Muscle of arm (tissue), 12 donors: ENCODE results near the gene LYRM4. TPM values are rescaled to one million over a fixed set of nuclear protein-coding genes. Genes with fewer than 3 reads are reported as not detected.

Source experiments
- DNase-seq: peaks from one replicate; pipeline ENCODE4 v3.0.0-alpha.2; 2013
- polyA plus RNA-seq, 12 donors: library from polyadenylated mRNA; unstranded; fragments of 120-200 nt; gene quantifications; one replicate each; pipeline ENCODE4 v1.2.1, GENCODE V29; 2013; ENCODE audit not compliant: insufficient read length in 12 of 12

The LYRM4 gene
- polyA plus RNA-seq, 12 donors = 18.5 to 36.3 (median 25.8) TPM; not detected in 1

DNA sequence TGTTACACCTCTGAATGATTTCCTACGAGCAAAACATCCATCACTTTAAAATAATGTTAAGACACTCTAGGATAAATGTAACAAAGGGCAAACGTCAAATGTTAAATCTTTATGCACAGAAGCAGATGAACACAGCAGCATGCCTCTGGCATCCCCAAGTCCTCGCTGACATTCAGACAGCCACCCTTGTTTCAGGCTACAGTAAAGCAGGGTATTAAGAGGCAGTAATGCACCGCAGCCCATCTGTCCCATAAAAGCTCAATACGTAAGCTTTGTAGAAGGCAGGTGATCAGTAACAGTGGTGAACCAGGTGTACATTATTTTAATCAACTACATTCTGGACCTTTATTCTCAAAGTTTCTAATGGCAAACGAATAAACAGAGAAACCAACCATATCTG lies 110.9 kb downstream of the LYRM4 start:
- no peak for DNase-seq

DNA sequence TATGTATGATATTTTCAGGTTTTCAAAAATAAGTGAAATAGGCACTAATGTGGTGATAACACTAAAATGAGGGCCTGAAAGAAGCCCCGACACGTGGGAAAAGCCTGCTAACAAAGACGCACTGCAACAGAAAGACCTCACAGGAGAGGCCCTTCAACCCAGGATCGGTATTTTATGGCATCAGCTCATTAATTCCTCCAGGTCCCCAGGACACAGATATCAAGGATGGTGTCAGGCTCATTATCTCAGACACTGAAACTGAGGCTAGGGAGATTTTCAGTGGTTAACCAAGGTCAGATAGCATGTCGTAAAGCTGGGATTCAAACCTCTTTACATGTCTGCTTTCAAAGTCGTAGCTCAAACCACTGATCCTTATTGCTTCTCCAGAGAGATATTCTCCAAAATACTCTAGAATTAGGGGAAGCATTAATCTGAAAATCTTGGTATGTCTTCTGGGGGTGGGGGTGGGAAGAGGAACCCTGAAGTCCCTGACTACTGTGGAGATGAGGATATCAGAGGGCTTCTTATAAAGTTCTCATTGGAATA lies 111.5 kb downstream of the LYRM4 start:
- no peak for DNase-seq

DNA sequence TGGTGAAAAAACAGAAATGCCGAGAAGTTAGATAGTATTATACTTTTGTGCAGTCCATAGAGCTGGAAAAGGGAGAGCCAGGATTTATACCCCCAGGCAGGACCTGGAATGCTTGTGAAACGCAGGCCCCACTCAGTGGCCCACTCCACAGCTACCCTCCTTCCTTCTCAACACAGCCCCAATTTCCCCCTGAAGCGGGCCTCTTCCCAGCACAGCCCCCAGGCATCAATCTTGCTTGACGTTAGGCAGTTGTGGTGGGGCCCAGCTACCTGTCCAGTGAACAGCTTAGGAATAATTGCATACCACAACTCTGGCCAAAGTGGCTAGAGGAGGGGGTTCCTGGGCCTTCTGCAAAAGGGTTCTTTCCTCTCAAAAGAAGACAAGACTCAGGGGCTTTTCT lies 114.4 kb downstream of the LYRM4 start:
- no peak for DNase-seq

DNA sequence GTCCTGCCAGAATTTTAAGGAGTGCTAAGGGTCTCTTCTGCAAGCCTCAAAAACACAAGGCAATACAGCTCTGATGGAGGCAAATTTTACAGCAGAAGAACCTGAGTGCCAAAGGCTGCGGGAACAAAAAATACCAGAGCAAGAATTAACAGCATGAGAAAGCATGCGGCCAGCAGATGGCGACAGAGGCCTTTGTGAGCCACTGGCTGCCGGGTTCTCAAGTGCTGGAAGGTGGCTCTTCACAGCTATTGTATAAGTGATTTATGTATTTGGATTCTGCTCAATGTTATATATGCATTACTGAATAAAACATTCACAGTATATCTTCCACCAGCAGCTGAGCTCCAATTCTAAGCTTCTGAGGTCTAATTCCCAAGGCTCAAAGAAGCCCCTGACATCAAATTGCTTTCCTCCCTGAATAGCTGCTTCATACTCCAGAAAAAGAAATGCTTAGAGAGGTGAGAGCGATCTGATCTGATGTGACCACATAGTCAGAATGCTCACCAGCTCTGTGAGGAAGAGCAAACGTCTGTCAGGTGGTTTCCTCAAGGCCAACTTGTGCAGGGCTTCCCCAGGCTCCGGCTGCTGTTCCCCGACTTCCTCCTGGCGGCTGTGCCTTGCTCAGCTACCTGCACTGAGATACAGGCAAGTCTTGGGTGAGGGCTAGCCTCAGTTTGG lies 117.0 kb downstream of the LYRM4 start:
- DNase-seq = peak; percentile 89

DNA sequence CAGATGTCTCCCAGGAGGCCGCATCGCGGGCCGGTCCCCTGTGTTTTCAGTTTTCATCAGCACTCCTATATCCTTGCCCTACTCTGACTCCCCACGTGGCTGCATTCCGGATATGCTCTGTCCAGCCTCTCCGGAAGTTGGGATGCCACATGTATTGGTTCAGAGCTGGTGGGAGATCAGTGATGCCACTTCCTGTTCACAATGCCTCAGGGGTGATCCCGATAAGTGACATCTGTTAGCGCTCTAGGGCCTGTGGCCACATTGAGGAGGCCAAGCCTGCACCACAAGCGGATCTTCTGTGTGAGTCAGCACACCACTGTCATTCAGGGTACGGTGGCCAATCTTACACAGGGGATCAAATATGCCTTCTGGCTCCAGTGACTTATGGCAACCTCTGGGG lies 117.8 kb downstream of the LYRM4 start:
- DNase-seq = no peak

DNA sequence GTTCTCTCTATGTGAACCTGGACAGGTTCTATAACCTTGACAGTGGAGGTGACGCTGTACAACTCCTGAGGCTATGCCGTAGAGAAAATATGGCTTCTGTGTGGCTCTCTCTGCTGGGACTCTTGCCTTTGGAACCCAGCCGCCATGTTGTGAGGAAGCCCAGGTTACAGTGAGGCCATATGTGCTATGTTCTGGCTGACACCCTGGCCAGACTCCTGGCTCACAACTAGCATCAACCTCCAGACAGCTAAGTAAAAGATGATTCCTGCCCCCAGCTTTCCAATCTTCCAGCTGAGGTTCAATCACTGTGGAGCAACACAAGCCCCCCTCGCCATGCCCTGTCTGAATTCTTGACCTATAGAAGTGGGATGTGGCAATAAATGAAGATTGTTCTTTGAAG lies 118.6 kb downstream of the LYRM4 start:
- DNase-seq = no peak

DNA sequence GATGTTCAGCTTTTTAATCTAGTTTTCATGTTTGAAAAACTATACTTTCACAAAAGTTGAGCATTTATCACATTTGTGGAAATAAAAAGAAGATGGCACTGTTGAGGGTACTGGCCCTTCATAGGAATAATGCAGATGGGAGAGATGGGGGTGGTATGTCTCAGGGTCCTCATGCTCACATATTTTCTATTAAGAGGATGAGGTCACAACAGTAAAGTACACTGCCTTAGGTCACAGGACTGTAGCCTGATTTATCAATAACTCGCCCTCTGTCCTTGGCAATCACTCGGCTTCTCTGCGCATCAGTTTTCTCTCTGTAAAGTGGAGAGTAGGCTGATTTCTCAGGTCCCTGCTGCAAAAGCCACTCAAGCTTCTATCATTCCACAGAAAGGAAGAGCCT lies 119.7 kb downstream of the LYRM4 start:
- no peak for DNase-seq

DNA sequence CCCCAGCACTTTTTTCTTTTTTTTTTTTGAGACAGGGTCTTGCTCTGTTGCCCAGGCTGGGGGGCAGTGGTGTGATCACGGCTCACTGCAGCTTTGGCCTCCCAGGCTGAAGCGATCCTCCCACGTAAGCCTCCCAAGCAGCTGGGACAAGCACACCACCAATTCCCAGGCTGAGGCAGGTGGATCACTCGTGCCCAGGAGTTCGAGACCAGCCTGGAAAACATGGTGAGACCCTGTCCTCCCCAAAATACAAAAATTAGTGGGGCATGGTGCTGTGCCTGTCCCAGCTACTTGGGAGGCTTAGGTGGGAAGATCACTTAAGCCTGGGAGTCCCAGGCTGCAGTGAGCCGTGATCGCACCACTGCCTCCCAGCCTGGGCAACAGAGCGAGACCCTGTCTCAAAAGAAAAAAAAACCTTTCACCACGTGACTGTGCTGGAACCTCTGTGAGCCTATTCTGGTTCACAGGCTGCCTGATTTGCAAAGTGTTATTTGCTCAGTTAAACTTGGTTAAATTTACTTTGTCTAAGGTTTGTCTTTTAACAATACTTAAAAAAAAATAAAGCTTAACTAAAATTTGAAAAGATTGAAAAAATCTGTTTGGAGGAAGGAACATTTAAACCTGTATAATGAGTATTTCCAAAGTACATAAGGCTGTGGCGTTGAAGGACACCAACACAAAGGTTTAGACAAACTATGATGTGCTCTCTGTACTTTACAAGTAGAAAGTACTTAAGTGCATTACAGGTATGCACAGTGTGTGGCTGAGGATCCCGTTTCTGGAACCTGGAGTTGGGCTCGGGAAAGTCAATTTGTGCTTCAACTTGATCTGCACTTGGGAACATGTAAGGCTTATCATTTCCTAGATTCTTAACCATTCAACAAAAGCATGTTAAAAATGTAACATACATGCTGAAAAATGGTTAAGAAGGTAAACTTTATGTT lies 120.7 kb downstream of the LYRM4 start:
- no peak for DNase-seq

DNA sequence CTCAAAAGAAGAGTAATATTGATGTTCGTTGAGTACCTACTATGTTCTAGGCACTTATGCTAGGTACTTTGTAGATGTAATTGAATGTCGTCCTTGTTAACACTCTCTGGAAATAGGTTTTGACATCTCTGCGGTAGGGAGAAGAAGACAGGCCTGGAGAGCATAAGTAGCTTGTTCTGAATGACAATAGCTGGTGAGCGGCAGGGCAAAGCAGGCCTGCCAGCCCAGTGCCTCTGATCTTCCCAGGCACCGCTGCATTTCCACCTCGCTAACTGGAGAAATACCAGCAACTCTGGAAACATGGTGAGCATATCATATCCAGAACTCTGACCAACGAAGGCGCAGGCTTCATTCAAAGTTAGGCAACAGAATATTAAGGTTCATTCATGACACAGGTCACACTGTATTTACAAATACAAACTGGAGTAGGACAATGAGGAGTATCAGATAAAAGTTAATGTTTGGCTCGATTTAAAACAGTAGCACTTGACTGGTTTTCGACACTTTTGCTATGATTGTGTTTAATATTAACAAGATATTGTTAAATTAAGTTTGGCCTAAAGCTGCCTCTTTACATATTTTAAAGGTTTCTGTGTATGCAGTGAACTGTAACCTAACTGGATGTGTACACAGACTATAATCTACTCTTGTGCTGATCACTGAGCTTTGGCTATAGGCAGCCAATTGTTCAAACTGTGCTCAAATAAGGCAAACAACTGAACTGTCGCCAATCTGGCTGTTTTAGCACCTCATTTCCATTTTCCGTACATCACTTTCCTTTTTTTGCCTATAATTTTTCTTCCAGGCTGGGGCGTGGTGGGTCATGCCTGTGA lies 121.5 kb downstream of the LYRM4 start:
- DNase-seq = no peak

DNA sequence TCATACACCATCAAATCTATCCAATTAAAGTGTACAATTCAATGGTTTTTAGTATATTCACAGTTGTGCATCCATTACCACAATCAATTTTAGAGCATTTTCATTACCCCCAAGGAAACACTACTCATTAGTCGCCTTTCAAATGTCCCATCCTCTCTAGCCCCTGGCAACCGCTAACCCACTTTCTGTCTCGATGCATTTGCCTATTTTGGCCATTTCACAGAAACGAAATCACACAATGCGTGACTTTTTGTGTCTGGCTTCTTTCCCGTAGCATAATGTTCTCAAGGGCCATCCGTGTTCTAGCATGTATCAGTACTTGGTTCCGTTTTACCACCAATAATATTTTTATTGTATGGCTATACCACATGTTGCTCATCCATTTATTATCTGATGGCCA lies 123.9 kb downstream of the LYRM4 start:
- DNase-seq = no peak

DNA sequence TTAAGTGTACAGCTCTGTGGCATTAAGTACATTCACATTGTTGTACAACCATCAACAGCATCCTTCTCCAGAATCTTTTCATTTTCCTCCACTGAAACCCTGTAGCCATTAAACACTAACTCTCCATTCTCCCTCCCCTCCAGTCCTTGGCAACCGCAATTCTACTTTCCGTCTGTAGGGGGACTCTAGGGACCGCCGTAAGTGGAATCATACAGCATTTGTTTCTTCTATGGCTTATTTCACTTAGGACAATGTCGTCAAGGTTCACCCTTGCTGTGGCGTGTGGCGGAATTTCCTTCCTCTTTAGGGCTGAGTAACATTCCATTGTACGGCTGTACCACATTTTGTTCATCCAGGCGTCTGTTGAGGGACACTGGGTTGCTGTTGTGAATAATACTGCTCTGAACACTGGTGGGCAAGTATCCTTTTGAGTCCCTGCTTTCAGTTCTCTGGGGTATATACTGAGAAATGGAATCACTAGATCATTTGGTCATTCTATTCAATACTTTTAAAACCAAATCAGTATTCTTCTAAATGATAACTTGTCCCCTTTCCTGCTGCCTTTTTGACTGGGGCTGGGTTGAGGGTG lies 124.9 kb downstream of the LYRM4 start:
- DNase-seq = no peak

DNA sequence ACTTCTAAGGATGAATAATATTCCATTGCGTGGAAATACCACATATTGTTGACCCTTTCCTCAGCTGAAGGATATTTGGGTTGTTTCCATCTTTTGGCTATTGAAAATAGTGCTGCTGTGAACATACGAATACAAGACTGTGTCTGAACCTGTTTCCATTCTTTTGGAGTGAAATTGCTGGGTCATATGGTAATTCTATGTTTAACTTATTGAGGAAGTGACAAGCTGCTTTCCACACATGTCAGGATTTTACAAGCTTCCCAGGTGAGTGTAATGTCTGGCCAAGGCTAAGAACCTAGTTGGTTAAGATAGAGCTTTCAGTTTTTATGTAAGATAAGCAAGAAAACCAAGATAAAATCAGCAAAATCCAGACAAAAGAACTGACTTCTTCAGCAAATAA lies 126.8 kb downstream of the LYRM4 start:
- DNase-seq = no peak

DNA sequence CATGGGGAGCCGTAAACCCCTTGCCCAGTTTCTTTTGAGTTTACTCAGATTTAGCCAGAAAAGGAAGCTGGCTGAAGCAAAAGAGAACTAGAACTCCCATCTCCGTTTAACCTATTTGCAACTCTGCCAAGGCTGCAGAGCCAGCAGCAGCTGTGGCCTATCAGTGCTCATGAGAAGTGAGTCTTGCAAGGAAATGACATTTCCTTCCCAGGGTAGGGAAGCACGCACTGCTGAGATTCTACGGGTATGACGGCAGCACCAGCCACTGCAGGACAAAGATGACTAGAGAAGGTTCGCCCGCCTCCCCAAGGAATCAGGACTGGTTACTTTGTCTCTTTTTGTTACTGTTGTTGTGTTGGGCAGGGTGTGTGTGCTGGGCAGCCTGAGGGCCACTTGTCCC lies 128.0 kb downstream of the LYRM4 start:
- peak; percentile 76 for DNase-seq

DNA sequence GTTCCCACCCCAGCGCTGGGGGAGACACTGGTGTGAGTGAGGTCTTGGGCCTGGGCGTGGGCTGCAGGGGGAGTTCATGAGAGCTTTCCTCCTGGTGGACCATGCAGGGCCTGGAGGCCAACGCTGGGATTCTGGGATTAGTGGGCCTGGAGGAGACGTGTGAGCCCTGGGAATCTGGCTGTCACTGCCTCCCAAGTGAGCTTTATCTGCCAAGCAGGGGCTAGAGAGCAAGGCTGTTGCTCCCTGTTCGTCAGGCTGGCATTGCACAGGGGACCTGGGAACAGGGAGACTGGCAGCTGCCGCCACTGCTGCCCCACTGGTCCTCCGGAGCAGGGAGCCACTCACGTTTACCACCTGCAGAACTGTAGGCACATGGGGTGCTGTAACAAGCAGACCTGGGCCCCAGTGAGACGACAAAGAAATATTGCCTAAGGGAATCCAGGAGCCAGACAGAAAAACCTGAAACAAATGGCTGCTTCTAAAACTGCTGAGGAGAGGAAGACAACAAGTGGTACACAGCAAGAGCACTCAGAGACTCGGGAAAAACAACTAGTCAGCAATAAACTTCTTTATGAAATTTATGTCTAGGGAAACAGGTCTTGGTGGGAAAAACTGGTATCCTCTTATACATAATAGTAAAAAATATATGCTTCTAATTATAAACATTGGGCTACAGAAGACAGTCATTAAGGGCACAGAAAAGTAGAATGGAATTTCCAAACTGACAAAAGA lies 130.4 kb downstream of the LYRM4 start:
- no peak for DNase-seq

DNA sequence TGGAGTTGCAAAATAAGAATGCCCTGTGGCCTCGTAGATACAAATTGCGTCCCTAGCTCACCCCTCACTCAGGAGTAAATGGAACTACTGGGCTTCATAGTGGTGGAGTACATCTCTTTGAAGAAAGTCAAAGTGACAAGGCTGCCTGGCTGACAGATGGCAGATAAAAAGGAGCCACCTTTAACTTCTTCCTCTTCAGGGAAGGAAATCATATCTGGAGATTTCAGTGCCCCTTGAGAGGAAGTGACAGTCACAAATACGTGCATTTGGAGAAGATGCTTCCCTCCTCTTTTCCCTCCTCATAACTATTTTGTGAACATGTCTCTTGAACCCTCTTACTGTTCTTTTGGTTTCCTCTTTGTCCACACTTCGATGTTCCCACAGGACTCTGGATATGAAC lies 132.4 kb downstream of the LYRM4 start:
- DNase-seq = no peak

DNA sequence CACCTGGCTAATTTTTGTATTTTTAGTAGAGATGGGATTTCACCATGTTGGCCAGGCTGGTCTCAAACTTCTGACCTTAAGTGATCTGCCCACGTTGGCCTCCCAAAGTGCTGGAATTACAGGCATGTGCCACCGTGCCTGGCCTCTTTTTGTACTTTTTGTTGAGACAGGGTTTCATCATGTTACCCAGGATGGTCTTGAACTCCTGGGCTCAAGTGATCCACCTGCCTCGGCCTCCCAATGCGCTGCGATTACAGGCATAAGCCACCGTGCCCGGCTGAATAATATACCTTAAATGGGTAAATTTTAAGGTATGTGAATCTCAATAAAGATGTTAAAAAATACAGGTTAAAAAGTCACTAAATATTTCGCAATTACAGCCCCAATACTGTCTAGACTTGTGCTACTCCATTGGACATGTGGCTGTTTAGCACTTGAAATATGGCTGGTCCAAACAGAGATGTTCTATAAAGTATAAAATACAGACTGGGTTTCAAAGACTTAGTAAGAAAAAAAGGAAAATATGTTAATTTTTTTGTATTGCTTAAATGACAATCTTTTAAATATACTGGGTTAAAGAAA lies 133.6 kb downstream of the LYRM4 start:
- DNase-seq = no peak

DNA sequence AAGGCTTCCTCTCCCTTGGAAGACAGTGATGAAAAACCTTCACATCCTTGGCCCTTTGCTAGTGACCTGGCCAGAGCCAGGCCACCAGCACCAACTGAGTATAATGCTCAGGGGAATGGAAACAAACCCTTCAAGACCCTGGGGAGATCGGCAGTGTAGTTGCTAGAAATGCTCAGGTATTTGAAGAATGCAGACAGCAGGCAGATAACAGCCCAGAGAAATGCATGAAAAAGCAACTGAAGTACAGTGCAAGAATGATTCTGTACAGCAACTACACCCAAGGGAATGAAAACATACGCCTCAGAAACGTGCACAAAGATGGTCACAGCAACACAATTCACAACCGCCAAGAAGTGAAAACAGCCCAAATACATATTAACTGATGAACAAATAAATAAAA lies 134.5 kb downstream of the LYRM4 start:
- no peak for DNase-seq

DNA sequence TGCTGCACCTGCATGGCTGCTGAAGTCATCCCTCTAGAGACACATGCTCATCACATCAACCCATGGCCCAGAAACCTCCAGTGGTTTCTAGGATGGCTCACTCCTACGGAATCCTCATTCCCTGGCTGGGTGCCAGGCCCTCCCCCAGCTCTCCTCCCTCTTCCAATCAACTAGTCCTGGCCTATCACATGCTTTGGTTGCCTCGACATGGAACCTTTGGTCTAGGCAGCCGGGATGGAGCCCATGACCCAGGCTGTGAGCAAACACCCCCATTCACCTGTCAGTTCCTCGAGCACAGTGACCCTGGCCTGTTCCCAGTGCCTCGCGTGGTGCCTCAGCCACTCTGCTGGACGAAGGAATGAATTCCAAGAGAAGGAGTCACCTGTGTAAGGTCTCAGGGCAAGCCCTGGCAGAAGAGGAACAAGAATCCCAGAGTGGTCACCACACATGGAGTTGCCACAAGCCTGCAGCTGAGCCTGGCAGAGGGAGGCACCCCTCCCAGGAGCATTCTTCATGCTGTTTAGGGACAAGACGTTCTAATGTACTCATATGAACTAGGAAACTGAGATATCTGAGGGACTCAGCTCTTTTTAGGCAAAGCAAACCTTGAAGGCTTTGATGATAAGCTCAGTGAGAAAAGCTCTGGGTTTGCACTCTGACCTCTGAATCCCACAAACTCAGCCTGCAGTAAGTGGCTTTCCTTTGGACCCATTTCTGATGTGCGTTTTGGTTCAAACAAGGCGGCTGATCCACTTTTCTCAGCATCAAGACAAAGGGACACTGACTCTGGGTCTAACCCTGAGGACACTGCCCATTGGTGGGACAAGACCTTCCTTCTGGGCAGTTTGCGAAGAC lies 135.4 kb downstream of the LYRM4 start:
- DNase-seq = no peak

DNA sequence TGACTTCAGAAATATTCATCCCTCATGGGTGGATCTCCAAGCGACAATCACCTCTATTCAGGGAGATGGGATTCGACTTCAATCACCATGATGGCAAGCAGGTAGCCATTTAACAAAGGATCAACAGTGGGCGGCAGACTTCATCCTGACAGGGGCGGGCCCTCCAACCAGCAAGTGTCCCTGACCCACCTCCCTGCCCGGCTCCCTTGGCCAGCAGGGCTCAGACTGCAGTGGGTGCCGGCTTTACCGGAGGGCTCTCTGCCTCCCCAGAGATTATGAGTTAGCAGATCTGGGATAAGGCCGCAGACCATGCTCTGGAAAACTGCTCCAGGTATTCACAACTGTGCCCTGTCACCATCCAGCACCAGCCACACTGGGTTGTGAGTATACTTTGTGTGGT lies 136.2 kb downstream of the LYRM4 start:
- no peak for DNase-seq
